ENCODE data around the gene PLCL2.

DNA sequence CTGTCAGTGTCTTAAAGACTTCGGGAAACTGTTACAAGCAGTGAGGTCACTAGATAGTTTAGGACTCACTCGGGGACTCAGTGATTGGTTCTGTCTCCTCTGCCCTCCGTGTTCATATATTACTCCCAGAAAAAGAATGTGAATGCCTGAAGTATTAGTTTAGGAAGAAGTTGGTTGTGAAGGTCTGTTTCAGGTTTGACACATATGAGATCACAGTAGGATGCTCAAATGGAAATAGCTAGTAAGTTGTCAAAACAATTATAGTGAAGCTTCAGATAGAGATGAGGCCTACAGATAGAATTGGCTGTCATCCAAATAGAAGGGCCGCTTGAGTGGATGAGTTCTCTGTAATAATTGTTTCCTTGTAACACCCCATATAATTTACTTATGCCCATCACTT, 172.6 kb downstream of the PLCL2 start:
- TF ChIP-seq, protein P1, sequence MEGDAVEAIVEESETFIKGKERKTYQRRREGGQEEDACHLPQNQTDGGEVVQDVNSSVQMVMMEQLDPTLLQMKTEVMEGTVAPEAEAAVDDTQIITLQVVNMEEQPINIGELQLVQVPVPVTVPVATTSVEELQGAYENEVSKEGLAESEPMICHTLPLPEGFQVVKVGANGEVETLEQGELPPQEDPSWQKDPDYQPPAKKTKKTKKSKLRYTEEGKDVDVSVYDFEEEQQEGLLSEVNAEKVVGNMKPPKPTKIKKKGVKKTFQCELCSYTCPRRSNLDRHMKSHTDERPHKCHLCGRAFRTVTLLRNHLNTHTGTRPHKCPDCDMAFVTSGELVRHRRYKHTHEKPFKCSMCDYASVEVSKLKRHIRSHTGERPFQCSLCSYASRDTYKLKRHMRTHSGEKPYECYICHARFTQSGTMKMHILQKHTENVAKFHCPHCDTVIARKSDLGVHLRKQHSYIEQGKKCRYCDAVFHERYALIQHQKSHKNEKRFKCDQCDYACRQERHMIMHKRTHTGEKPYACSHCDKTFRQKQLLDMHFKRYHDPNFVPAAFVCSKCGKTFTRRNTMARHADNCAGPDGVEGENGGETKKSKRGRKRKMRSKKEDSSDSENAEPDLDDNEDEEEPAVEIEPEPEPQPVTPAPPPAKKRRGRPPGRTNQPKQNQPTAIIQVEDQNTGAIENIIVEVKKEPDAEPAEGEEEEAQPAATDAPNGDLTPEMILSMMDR (IDR thresholded peaks at IDR 0.05) = no peak
- TF ChIP-seq EZH2 (IDR thresholded peaks at IDR 0.05) (no peak), EZH2phosphoT487 (IDR thresholded peaks at IDR 0.05) (no peak)
